HEK293 (cell line): Measurements from ENCODE around the gene LRRN1.

Source experiments
- TF ChIP-seq, protein P1 (sequence below): fragments of 450-650 bp; formaldehyde crosslinking; IDR thresholded peaks from 2 replicates; pipeline ENCODE4 v1.5.1; 2017; ENCODE audit warnings: missing biosample characterization, missing genetic modification characterization

LRRN1 gene

DNA sequence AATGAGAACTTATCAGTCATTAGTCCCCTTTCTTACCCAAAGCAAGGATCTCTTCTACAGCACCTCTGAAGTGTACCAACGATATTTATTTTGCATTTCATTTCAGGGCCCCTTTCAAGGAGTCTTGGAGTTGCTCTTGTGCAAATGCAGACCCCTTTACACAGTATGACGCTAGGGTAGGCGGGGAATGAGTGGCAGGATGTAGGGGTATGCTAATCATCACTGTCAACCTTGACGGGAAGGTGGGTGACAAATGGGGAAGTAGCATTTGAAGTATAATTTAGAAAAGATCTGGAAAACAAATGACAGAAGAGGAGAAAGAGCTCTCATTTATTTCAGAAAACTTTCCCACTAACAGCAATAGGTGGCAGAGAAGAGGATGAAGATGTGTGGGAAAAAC is 94.4 kb downstream of the LRRN1 start (continued):
- TF ChIP-seq, protein P1, sequence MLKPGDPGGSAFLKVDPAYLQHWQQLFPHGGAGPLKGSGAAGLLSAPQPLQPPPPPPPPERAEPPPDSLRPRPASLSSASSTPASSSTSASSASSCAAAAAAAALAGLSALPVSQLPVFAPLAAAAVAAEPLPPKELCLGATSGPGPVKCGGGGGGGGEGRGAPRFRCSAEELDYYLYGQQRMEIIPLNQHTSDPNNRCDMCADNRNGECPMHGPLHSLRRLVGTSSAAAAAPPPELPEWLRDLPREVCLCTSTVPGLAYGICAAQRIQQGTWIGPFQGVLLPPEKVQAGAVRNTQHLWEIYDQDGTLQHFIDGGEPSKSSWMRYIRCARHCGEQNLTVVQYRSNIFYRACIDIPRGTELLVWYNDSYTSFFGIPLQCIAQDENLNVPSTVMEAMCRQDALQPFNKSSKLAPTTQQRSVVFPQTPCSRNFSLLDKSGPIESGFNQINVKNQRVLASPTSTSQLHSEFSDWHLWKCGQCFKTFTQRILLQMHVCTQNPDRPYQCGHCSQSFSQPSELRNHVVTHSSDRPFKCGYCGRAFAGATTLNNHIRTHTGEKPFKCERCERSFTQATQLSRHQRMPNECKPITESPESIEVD (tag by site-specific recombination), result no peak
